GM12873 (cell line): ENCODE measurements around the gene ZNF189.

ENCODE experiments used
- CTCF ChIP-seq: IDR thresholded peaks from 2 replicates; pipeline ENCODE4 v1.5.1; 2012; ENCODE audit warnings: low read depth, mild to moderate bottlenecking, moderate library complexity, low read length, control low read depth; ENCODE audit not compliant: insufficient read depth; ENCODE audit errors: missing control alignments

The ZNF189 gene

GRCh38 chr9:101394687-101395086, 4.0 kb upstream of the ZNF189 start:
- no peak for TF ChIP-seq CTCF

- TF ChIP-seq CTCF, result no peak
Measured at GRCh38 chr9:101397746-101398067, 944 bp upstream of the ZNF189 start.

GRCh38 chr9:101398930-101399642, 435 bp downstream of the ZNF189 start:
- no peak for TF ChIP-seq CTCF

- no peak for TF ChIP-seq CTCF
Measured at GRCh38 chr9:101399643-101399970, 956 bp downstream of the ZNF189 start.

GRCh38 chr9:101400120-101400519, 1.5 kb downstream of the ZNF189 start:
- TF ChIP-seq CTCF, result no peak

GRCh38 chr9:101403516-101404285, 5.0 kb downstream of the ZNF189 start:
- no peak for TF ChIP-seq CTCF

- no peak for TF ChIP-seq CTCF
Measured at GRCh38 chr9:101408374-101409078, 9.9 kb downstream of the ZNF189 start.
